HG03025 (cell line): ENCODE measurements around the gene TRMT2B.
A peak's percentile ranks its signal among the peaks of the same experiment; 100 is the strongest.
"Not testable (repeated sequence)": the region's sequence is repeated elsewhere in the genome, so short reads cannot be mapped to it uniquely, and the experiment has no call there.

Experiments used
- ATAC-seq: cut with Tn5 transposase; IDR thresholded peaks from one replicate; pipeline ENCODE4 v1.9.1; 2021; ENCODE audit warnings: mild to moderate bottlenecking, moderate library complexity; ENCODE audit not compliant: unreplicated experiment, low FRiP score

Gene TRMT2B

DNA sequence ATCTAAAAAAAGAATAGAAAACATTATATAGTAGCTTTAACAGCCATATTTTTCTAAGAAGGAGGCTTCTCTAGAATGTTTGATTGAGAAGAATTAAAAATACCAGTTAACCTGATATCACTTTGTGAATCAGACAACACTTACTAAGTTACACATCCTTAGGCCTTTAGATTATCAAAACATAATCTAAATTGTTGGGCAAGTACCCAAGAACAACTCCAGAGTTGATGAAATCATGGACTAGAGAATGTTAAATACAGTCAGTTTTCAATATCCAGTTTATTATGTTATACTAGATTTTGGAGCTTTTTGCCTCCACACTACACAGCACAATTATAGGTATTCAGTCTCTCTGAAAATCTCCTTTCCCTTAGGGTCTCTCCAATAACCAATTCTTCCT is 42.8 kb downstream of the TRMT2B start:
- ATAC-seq: no peak

- no peak for ATAC-seq
Observed at GRCh38 chrX:100999451-100999850, 52.5 kb downstream of the TRMT2B start.

DNA sequence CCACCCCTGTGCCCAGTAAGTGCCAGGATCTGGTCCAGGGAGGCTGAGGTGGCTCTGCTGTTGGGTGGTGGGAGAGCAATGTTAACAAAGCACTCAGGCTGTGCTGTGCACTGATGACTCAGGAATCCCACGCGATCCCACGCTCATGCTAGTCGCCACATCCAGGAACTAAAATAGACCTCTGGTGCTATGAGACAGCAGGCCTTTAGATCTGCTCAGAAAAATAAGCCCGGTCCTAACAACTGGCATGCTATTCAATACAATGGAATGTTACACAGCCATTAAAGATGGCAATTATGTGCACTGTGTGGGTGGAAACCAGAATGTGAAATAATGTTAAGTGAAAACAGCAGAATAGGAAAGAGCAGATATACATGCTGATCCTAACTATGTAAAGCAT is 56.4 kb downstream of the TRMT2B start:
- no peak for ATAC-seq

DNA sequence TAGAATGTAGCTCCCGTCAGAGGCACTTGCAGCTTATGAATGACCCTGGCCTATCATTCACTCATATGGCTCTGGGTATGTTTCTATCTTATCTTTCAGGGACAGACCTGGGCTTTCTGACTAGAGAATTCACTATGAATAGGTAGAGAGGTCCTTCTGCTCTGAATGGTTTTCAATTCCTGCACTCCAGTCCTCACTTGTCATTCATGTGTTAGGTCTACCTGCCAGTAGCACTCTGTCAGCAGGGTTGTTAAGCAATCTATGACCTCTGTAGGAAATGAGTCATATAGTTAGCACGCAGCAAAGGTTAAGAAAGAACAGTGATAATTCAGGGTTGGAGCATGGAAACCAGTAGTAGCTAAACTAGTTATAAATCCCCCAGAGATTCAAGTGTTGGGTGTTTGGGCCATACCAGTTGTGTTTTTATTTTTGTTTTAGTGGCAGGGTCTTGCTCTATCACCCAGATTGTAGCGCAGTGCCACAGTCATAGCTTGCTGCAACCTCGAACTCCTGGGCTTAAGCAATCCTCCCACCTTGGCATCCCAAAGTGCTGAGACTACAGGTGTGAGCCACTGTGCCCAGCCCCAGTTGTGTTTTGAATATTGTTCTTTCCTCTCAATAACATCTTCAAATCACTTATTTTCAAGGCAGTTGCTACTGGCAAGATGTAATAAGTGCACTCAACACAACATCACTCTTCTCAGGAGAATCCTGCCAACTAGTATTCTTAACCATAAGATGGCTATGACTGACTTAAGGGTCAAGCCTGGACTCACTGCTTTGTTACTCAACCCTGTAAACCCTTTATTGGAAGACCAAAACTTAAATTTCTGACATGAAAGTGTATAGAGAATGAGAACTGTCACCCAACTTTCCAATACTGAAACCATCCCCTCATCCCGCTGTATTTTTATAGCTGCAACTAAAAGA is 57.3 kb downstream of the TRMT2B start:
- peak; percentile 87 for ATAC-seq

DNA sequence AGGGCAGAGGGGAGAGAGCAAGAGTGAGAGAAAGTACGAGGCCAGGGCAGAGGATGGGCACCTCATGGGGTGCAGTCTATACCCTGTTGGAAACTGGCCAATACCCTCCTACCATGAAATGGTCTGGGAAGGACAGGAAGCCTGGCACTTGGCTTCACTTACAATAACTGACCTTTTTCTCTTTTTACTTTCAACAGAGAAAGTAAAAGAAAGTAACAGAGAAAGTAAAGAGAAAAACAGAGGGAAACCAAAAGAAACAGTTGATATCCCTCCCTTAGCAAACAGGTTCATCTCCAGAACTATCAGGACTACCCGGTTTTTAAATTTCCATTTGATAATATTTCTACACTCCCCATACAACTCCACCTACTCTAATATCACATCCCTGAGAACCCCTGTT is 61.8 kb downstream of the TRMT2B start:
- ATAC-seq: no peak

GRCh38 chrX:100984818-100985217 is 67.1 kb downstream of the TRMT2B start:
- no peak for ATAC-seq

GRCh38 chrX:100981498-100981845 is 70.4 kb downstream of the TRMT2B start:
- not testable (repeated sequence) for ATAC-seq

- ATAC-seq: no peak
Observed at GRCh38 chrX:100980608-100981497, 71.1 kb downstream of the TRMT2B start.

- no peak for ATAC-seq
Observed at GRCh38 chrX:100979881-100980607, 71.9 kb downstream of the TRMT2B start.

DNA sequence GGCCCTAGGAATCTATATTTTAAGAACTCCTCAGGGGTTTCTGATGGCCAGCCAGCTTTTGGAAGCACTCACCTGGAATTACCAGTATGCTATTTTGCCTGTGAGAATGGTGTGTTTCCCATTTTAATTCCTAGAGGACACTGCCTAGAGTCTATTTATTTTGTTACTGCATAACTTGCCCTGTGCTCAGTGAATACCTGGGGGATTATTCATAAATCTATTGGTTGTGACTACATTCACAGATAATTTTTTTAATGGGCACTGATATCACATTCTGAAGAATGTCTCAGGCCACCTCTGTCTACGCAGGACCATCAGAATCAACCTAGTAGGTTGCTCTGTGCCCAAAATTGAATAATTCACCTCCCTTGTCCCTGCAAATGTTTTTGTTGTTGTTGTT is 75.7 kb downstream of the TRMT2B start:
- ATAC-seq: no peak

DNA sequence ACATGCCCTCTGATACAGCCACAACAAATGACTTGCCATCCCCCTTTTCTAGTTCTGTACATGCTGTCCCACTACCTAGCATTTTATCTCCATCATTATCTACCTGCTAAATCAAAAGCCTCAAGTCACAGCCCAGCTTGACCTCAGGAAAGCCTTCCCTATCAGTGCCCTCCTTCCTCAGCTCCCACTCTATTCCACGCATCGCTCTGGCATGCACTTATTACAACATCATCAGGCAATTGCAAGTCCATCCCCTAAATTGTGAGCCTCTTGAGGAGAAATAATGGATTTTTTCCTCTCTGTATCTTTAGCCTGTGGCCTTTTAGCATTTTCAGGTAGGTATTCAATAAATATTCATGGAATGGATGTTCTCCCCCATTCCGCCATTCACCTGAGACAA is 76.7 kb downstream of the TRMT2B start:
- ATAC-seq: no peak

DNA sequence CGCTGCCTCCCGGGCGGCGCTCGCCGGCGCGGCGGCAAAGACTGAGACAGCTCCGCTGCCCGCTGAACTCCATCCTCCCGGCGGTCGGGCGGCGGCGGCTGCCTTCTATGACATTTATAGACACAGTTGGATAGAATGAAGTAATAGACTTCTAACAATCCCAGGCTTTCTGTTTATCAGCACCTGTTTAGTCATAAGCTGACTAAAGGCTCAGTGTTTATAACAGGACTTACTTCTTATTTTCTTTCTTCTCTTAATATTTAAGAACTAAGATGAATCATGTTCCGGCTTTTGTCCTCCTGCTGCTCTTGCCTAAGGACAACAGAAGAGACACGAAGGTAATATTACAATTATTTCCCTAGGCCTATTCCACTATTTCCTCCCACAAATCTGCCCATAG is 78.5 kb downstream of the TRMT2B start:
- no peak for ATAC-seq

GRCh38 chrX:100969936-100970335 is 82.0 kb downstream of the TRMT2B start:
- ATAC-seq: no peak

DNA sequence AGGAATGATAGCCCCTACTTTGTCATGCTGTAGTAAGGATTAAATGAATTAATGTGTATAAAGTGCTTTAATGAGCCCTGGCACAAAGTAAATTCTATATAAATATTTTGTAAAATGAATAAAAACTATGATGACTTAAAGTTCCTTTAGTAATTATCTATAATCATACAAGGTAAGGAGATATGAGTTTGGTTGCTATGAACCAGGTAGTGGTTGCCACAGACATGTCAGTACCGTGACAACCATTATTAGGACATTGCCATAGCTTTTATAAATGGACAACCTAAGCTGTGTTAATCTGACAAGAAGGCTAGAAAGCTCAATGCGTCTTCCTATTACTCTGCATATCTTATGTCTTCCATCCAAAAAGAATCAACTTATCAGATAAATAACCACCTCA is 82.5 kb downstream of the TRMT2B start, which contains the start of gene ARL13A:
TSS of gene ARL13A (plus strand) at position 301 of the 400 bp plus-strand sequence. CDS start 3,982 bp downstream, outside the sequence.
- ATAC-seq: no peak

DNA sequence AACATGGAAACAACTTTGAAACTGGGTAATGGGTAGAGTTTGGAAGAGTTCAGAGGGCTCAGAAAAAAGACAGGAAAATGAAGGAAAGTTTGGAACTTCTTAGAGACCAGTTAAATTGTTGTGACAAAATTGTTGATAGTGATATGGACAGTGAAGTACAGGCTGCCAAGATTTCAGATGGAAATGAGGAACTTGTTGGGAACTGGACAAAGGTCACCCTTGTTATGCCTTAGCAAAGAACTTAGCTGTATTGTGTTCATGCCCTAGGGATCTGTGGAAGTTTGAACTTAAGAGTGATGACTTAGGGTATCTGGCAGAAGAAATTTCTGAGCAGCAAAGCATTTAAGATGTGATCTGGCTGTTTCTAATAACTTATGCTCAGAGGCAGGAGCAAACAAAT is 87.5 kb downstream of the TRMT2B start:
- no peak for ATAC-seq

GRCh38 chrX:100962811-100963210 is 89.1 kb downstream of the TRMT2B start:
- no peak for ATAC-seq
